Measurements from ENCODE around the gene ZBTB2.
A peak's percentile ranks its signal among the peaks of the same experiment; 100 is the strongest.

Gene ZBTB2, protein sequence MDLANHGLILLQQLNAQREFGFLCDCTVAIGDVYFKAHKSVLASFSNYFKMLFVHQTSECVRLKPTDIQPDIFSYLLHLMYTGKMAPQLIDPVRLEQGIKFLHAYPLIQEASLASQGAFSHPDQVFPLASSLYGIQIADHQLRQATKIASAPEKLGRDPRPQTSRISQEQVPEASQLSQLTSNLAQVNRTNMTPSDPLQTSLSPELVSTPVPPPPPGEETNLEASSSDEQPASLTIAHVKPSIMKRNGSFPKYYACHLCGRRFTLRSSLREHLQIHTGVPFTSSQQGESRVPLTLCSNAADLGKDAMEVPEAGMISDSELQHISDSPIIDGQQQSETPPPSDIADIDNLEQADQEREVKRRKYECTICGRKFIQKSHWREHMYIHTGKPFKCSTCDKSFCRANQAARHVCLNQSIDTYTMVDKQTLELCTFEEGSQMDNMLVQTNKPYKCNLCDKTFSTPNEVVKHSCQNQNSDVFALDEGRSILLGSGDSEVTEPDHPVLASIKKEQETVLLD

GRCh38 chr6:151391471-151392413 lies at the start of gene ZBTB2:
Gene ZBTB2 (minus strand): TSS chr6:151391559. CDS start chr6:151373637, 17,922 bp downstream.
- in situ Hi-C loops (cut with HindIII; ENCODE audit: low pct_ligation_motif_present, low pct_unique_long_range_greater_than_20kb, low sequenced_read_pairs), result no loop called here
- DNase-seq, result peak; percentile 64

DNA sequence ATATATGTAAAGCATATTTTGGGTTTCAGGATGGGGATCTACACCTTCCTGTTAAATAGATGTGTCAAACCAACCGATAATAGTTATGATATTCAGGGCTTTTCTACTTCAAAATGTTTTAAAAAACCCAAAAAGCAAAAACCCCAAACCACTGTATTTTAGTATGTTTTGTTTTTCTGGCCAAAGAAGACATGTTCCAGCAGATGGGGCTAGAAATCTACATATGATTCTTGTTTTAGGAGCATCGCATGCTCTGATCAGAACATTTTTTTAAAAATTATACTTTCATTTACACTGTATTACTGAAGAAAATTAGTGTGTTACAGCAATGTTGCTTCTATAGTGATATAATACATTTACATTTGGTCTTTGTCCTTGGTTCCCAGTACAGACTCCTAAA lies 49.6 kb upstream of the ZBTB2 start:
- peak; percentile 29 for DNase-seq
- in situ Hi-C loops (cut with HindIII; ENCODE audit: low pct_ligation_motif_present, low pct_unique_long_range_greater_than_20kb, low sequenced_read_pairs), result no loop called here

DNA sequence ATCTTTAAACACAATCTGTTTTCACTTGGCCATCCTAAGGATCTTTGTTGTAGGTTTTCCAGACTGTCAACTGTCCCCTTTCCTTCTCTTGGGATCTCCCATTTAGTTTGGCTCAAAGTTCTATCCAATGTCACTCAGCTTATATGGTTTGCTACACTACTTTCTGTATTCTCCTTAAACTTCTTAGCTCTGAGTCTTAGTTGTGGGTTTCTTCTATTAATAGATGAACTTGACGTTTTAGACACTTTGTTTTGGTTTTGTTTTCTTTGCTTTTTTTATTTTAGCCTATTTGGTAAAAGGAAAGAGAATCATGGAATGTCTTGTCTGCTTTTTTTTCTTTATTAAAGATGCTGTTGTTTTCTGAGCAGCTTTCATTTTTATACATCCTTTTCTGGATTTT lies 49.1 kb upstream of the ZBTB2 start:
- in situ Hi-C loops (cut with HindIII; ENCODE audit: low pct_ligation_motif_present, low pct_unique_long_range_greater_than_20kb, low sequenced_read_pairs), result no loop called here
- DNase-seq, result no peak

DNA sequence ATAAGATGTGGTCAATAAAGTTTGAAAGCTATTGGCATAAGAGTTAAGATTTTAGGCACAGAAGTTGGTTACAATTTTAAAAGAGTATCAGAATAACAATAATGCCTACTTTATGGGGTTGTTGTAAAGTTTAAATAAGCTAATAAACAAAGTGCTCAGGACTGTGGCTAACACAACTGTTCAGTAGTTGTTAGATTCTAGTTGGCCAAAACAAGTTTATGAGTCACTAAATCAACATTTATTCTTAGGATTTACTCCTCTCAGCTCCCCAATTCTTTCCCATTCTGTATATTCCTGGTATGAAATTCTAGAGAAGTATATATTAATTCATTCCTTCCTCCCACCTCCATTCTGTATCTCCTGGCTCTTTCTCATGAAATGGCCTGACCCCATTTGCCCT lies 46.0 kb upstream of the ZBTB2 start:
- in situ Hi-C loops (cut with HindIII; ENCODE audit: low pct_ligation_motif_present, low pct_unique_long_range_greater_than_20kb, low sequenced_read_pairs), result no loop called here
- no peak for DNase-seq

DNA sequence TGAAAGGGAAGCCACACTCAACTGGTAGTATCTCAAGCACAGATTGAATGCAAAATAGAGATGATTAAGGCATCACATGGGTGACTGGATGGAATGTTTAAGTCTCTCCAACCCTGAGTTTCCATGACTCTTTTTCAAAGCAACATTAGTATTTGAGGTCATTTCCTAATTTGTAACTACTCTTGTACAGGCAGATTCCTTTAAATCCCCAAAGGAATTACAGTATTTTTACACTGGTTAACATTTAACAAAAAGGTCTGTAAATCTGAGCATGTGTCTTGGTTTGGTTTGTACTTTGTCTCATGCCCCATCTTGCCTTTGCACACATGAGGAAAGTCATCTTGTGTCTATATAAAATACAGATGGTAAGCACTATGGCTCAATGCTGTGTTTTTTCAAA lies 45.4 kb upstream of the ZBTB2 start:
- in situ Hi-C loops (cut with HindIII; ENCODE audit: low pct_ligation_motif_present, low pct_unique_long_range_greater_than_20kb, low sequenced_read_pairs), result no loop called here
- peak; percentile 93 for DNase-seq

DNA sequence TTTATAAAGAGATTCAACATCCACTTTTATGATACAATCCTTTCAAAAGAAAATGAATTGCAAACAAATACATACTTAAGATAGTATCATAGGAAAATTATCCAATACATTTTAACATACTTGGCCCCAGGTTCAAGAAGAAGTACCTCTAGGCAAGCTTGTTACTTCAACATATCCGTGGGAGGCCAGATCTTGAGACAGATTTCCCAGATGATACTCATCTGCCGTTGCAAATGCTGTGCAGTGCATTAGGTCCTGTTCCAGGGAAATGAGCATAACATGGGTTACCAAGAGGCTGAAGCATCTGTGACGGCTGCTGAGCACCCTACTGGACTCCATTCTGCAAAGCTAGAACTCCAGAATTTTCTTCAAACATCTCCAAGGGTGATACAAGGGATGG lies 44.9 kb upstream of the ZBTB2 start:
- in situ Hi-C loops (cut with HindIII; ENCODE audit: low pct_ligation_motif_present, low pct_unique_long_range_greater_than_20kb, low sequenced_read_pairs), result no loop called here
- DNase-seq, result no peak

GRCh38 chr6:151434369-151434768 lies 43.0 kb upstream of the ZBTB2 start:
- no peak for DNase-seq
- in situ Hi-C loops (cut with HindIII; ENCODE audit: low pct_ligation_motif_present, low pct_unique_long_range_greater_than_20kb, low sequenced_read_pairs), result no loop called here

DNA sequence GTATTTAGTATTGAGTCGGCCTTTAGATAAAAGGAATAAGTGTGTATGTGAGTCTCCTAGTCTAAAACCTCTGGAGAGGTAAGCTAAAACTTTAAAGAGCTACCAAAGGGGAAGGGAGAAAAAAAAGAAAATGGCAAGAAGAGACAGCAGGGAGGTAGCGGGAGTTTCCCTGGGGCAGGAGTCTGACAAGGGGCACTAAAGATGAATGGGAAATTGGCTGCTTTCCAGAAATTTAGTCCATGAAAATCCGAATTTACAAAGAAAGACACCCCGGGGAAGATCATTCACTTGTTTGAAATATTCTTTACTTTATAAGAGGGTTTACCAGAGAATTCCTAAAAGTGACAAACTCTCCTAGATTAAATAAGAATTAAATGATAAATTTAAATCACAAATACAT lies 41.3 kb upstream of the ZBTB2 start:
- DNase-seq, result no peak
- in situ Hi-C loops (cut with HindIII; ENCODE audit: low pct_ligation_motif_present, low pct_unique_long_range_greater_than_20kb, low sequenced_read_pairs), result no loop called here

DNA sequence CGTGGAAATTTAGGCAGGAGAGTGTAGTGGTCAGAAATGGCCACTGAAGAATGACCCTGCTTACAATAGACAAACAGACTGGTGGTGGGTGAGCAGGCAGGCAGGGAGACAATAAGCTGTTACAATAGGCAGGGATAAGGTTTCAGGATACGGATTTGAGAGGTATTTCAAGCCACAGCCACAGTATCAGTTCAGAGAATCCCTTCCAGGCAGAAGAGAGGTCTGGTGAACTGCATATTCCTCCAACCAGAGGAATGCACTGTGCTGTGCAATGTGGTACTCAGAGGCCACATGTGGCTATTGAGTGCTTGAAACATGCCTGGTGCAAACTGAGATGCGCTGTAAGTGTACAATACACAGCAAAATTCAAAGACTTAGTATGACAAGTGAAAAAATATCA lies 40.0 kb upstream of the ZBTB2 start:
- no peak for DNase-seq
- in situ Hi-C loops (cut with HindIII; ENCODE audit: low pct_ligation_motif_present, low pct_unique_long_range_greater_than_20kb, low sequenced_read_pairs), result no loop called here

- no peak for DNase-seq
- in situ Hi-C loops (cut with HindIII; ENCODE audit: low pct_ligation_motif_present, low pct_unique_long_range_greater_than_20kb, low sequenced_read_pairs), result no loop called here
These were observed 39.5 kb upstream of the ZBTB2 start for GRCh38 chr6:151430886-151431285.

DNA sequence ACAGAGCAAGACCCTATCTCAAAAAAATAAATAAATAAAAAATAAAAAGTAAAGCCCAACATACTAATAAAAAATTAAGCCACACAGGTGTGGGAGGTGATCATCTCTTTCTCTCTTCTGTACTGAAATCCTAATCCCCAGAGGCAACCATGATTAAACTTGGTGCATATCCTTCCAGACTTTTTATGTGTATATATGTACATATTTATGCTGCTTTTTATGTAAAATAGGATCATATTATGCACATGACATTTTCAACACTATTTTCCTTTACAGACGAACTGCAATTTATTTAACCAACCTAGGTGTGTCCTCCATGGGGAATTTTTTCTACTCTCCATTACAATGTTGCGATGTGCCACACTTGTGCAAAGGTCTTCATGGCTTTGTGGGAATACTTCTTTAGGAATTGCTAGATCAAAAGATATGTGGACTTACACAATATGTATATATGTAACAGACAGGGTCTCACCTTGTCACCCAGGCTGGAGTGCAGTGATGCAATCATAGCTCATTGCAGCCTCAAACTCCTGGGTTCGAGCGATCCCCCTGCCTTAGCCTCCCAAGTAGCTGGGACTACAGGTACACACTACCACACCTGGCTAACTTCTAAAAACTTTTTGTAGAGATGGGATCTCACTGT lies 36.9 kb upstream of the ZBTB2 start:
- in situ Hi-C loops (cut with HindIII; ENCODE audit: low pct_ligation_motif_present, low pct_unique_long_range_greater_than_20kb, low sequenced_read_pairs), result no loop called here
- DNase-seq, result no peak

GRCh38 chr6:151425561-151425960 lies 34.2 kb upstream of the ZBTB2 start:
- peak; percentile 48 for DNase-seq
- in situ Hi-C loops (cut with HindIII; ENCODE audit: low pct_ligation_motif_present, low pct_unique_long_range_greater_than_20kb, low sequenced_read_pairs), result no loop called here

DNA sequence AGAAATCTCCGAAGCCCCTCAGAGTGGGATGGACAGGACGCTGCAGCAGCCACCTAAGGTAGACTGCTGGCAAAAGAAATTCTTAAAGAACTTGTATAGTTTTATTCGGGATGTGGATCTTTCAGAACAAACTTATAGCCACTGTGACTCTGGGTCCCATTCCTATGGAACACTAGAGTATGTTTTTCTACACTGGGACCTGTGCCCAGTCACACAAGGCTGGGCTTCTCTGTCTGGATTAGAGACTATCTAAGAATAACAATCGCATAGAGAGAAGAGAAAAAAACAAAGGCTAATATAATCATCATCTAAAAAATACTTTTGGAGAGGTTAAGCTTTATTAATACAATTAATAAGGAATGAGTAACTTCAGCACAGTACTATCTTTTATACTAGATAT lies 31.6 kb upstream of the ZBTB2 start:
- in situ Hi-C loops (cut with HindIII; ENCODE audit: low pct_ligation_motif_present, low pct_unique_long_range_greater_than_20kb, low sequenced_read_pairs), result no loop called here

DNA sequence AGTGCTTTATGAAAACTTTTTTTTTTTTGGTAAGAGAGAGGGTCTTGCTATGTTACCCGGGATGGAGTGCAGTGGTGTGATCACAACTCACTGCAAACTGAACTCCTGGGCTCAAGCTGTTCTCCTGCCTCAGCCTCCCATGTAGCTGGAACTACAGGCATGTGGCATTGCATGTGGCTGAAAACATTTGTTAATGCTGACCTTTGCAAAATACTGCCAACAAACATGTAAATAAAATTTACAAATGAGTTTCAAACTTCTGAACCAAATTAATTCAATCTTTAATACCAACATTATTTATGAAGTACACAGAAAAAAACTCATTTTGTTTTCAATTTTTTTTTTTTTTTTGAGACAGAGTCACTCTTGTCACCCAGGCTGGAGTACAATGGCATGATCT lies 26.1 kb upstream of the ZBTB2 start:
- DNase-seq, result no peak
- in situ Hi-C loops (cut with HindIII; ENCODE audit: low pct_ligation_motif_present, low pct_unique_long_range_greater_than_20kb, low sequenced_read_pairs), result no loop called here

More for the DNA sequence above, 31.6 kb upstream of the ZBTB2 start:
- no peak for DNase-seq

- in situ Hi-C loops (cut with HindIII; ENCODE audit: low pct_ligation_motif_present, low pct_unique_long_range_greater_than_20kb, low sequenced_read_pairs), result no loop called here
- no peak for DNase-seq
These were observed 23.4 kb upstream of the ZBTB2 start for GRCh38 chr6:151414641-151415260.

DNA sequence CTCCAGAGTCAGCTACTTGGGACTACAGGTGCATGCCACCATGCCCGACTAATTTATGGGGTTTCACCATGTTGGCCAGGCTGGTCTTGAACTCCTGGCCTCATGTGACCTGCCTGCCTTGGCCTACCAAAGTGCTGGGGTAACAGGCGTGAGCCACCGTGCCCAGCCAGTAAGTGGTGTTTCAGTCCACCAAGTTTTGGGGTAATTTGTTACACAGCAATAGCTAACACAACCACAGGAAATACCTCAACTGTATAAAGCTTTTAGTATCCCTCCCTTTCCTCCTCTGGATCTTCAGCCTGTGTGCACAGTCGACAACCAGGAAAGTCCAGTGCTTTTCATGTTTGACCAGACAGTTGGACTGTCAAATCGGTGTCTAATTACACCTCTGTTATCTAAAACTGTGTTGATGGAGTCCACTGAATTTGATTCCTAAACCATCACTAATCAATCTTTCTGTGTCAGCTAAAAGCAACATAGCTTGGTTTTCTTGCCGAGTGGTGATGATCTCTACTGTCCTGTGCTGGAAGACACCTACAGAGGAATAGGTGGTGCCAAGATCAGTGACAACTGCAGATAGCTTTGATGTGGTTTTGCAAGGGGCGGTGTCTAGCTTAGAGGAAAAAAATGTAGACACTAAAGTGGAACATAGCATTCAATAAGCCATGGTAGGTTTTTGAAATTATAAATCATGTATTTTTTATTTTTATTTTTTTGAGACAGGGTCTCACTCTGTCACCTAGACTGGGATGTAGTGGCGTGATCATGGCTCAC lies 22.2 kb upstream of the ZBTB2 start:
- in situ Hi-C loops (cut with HindIII; ENCODE audit: low pct_ligation_motif_present, low pct_unique_long_range_greater_than_20kb, low sequenced_read_pairs), result no loop called here
- DNase-seq, result no peak

DNA sequence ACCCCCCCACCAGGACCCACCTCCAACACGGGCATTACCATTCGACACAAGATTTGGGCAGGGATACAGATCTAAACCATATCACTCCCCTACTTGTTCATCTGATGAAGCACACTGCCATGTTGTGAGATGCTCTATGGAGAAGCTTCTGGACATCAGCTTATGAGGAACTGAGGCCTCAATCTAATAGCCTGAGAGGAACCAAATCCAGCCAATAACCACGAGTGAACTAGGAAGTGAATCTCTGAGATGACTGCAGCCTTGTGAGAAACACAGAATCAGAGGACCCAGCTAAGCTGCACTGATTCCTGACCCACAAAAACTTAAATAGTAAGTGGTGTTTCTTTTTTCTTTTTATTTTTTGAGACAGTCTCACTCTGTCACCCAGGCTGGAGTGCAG lies 21.6 kb upstream of the ZBTB2 start:
- in situ Hi-C loops (cut with HindIII; ENCODE audit: low pct_ligation_motif_present, low pct_unique_long_range_greater_than_20kb, low sequenced_read_pairs), result no loop called here
- DNase-seq, result no peak

DNA sequence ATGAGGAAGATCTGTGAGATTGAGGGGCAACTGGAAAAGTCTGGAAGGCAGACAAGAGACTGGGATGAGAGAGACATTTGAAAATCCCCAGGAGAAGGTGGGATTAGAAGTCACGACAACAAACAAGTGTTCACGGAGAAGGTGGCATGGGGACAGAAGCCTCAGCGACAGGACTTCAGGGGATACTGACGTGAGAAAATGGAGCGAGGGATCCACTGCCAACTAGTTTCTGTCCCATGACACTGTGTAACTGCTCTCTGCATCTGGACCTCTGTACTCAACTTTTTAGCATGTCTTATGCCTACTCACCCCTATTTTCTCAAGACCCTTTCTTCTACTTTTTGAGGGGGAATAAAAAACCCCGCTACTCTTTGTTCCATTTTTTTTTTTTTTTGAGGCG lies 18.3 kb upstream of the ZBTB2 start:
- no peak for DNase-seq
- in situ Hi-C loops (cut with HindIII; ENCODE audit: low pct_ligation_motif_present, low pct_unique_long_range_greater_than_20kb, low sequenced_read_pairs), result no loop called here

Measured in ACHN (cell line).